Stimulated activated CD8-positive, alpha-beta memory T cell treated with anti-CD3 and anti-CD28 coated beads, Interleukin-2, amount 100 ng/mL, for 48 hours (primary cell): ENCODE data around the gene KLHDC9.
A peak's percentile ranks its signal among the peaks of the same experiment; 100 is the strongest.

Experiments used
- DNase-seq, 2 donors: peaks; one replicate each; pipeline ENCODE4 v3.0.0-alpha.2; 2020; ENCODE audit warnings: low read depth in 2 of 2

The KLHDC9 gene

GRCh38 chr1:161131523-161132409 is 33.6 kb downstream of the KLHDC9 start:
- DNase-seq, result no peak

DNA sequence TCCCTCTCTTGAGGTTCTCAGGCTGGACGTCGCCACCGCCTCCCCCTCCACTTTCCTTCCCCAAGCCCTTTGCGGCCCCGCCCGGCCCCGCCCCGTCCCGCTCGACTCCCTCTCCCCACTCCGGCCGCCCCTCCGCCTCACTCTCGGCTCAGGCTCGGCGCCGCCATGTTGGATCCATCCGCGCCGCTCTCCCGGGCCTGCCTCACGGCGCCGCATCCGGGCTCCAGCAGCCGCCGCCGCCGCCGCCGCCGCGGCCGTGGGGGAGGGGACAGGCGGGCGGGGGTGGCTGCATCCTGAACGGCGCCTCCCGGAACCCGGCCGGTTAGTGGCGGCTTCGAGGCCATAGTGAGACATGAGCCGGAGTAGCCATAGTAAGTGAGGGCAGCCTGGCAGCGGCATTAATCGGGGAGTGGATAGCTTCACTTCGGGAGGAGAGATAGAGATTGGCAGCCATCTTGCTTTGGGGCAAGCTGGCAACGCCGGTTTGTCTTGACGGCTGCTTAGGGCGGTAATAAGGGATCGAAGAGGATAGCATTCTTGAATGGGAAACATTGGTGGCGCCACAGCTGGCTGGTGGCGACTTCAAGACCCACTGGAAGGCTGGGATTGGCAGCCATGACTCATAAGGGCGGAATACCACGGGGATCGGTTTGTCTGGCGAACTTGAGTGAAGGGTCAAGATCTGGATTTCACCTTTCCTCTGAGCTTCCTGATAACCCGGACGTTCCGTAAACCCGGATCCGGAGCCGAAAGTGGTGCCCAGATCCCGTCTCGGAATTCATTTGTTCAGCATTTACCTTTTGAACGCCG is 34.5 kb downstream of the KLHDC9 start, which contains the start of gene DEDD:
DEDD (minus strand) TSS at position 258 of the 810 bp plus-strand sequence. CDS start 8,205 bp downstream, outside the sequence.
- peak; percentile 77 to 83 for DNase-seq

- DNase-seq, result no peak
Measured at GRCh38 chr1:161133220-161133740, 35.1 kb downstream of the KLHDC9 start.

- DNase-seq, result no peak
Measured at GRCh38 chr1:161137881-161138280, 39.7 kb downstream of the KLHDC9 start.

- DNase-seq, result no peak
Measured at GRCh38 chr1:161138431-161138830, 40.3 kb downstream of the KLHDC9 start.

DNA sequence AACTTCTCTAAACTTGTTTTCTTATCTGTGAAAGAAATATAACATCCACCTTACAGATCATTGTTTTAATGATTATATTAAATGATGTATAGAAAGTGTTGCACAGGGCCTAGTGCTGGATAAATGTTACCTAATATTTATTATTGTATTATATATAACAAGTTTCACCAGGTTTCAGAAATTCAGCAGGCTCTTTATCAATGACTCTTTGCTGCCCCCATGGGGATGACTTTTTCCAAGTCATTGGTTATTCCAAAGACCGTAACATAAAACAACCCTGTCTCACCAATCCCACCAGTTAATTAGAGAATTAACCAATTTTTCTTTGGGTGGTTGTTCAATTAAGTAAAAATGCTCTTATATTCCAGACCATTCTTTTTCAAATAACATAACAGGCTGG is 41.6 kb downstream of the KLHDC9 start:
- DNase-seq, result no peak

DNA sequence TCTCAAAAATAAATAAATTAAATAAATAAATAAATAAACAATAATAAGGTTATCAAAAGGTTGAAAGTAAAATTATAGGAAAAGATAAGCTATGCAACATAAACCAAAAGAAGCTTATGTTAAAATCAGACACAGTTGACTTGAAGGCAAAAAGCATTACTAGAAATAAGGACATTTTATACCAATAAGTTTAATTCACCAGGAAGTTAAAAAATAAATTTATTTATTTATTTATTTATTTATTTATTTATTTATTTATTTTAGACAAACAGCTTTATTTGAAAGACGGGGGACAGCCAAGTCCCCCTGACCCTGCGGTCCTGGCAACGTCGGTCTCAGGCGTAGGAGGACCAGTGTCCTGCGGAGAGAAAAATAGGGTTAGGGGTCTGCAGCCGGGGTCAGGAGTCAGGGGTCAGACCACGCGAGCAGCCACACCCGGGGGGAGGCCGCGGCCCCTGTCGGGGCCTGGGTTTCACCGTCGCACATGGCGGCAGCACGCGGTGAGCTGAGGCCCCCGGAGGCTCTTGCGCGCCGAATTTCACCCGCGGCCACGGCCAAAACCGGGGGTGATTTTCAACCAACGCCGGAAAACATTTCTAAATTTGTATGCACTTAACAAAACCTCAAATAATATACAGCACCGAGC is 42.7 kb downstream of the KLHDC9 start:
- DNase-seq, result no peak

- no peak for DNase-seq
Measured at GRCh38 chr1:161145832-161146231, 47.7 kb downstream of the KLHDC9 start.
